ENCODE results near the gene ACAP2. TPM values are rescaled to one million over a fixed set of nuclear protein-coding genes. Genes with fewer than 3 reads are reported as not detected.

The ACAP2 gene
- polyA plus RNA-seq, 3 donors, result 41.5 to 96.5 (median 71.6) TPM

- DNase-seq, result no peak
- intact Hi-C loops (cut with micrococcal nuclease), result no loop called here
- Histone ChIP-seq H3K4me2 (replicated peaks; ENCODE audit: extremely low read depth, low read length, poor library complexity, severe bottlenecking) (no peak overlapping the region), H3K4me3 (replicated peaks in 1 of 3; ENCODE audit: low read depth in 2 of 3, low read length in 3 of 3) (no peak overlapping the region), H3K79me2 (ENCODE audit: insufficient read depth, low read length) (no peaks in the 10 kb centered on the region), H3K4me1 (ENCODE audit: control insufficient read depth in 1 of 2, insufficient read depth in 2 of 2, low read length in 2 of 2) (peaks cover 12 to 19% of the 10 kb centered on the region in 2 donors), H3K9me3 (replicated peaks in 1 of 2; ENCODE audit: control insufficient read depth in 1 of 2, insufficient read depth in 1 of 2, low read length in 2 of 2) (no peaks in the 10 kb centered on the region), H2AFZ (ENCODE audit: insufficient read depth, low read depth, low read length, poor library complexity, severe bottlenecking) (no peak overlapping the region), H3K27me3 (ENCODE audit: control insufficient read depth in 2 of 2, insufficient read depth in 2 of 2, low read length in 2 of 2) (no peaks in the 10 kb centered on the region), H3K36me3 (replicated peaks in 1 of 2; ENCODE audit: control insufficient read depth in 1 of 2, insufficient read depth in 2 of 2, low read length in 2 of 2) (no peaks in the 10 kb centered on the region), H4K20me1 (ENCODE audit: insufficient read depth, low read length) (no peaks in the 10 kb centered on the region), H3K27ac (ENCODE audit: low read depth in 1 of 2, low read length in 2 of 2) (no peak overlapping the region), H3K9ac (ENCODE audit: insufficient read depth, low read length, poor library complexity, severe bottlenecking) (no peak overlapping the region)
- H3K9me3 Mint-ChIP-seq, result no peaks in the 10 kb centered on the region
- peaks cover 0 to 2% (median 0%) of the 10 kb centered on the region in 3 donors for H3K27me3 Mint-ChIP-seq (ENCODE audit: low read depth in 3 of 3)
- WGBS (ENCODE audit: insufficient coverage), result no CpG with 5 or more reads among the region's 2 CpGs
- peaks cover 16% of the 10 kb centered on the region for H3K4me1 Mint-ChIP-seq
- no peak overlapping the region for H3K27ac Mint-ChIP-seq
- H3K4me3 Mint-ChIP-seq, result no peak overlapping the region
- no peaks in the 10 kb centered on the region for H3K36me3 Mint-ChIP-seq
- TF ChIP-seq CTCF (IDR thresholded peaks at IDR 0.05), result no peak
Observed at GRCh38 chr3:195460091-195460713, 17.4 kb upstream of the ACAP2 start.

GRCh38 chr3:195458316-195458717, 15.5 kb upstream of the ACAP2 start:
- H3K4me2 ChIP-seq (replicated peaks; ENCODE audit: extremely low read depth, low read length, poor library complexity, severe bottlenecking), result peak overlapping the region; percentile 46
- no peaks in the 10 kb centered on the region for H4K20me1 ChIP-seq (ENCODE audit: insufficient read depth, low read length)
- H3K4me1 Mint-ChIP-seq, result peaks cover 22% of the 10 kb centered on the region
- peak overlapping the region; percentile 40 for H3K9ac ChIP-seq (ENCODE audit: insufficient read depth, low read length, poor library complexity, severe bottlenecking)
- intact Hi-C loops (cut with micrococcal nuclease), result no loop called here
- H3K27ac Mint-ChIP-seq, result peak overlapping the region; percentile 72 to 88 (median 78)
- H3K9me3 Mint-ChIP-seq, result no peaks in the 10 kb centered on the region
- peak; percentile 44 to 58 (median 58) for DNase-seq
- H3K9me3 ChIP-seq (replicated peaks in 1 of 2; ENCODE audit: control insufficient read depth in 1 of 2, insufficient read depth in 1 of 2, low read length in 2 of 2), result no peaks in the 10 kb centered on the region
- H3K36me3 Mint-ChIP-seq, result no peaks in the 10 kb centered on the region
- H3K27ac ChIP-seq (ENCODE audit: low read depth in 1 of 2, low read length in 2 of 2), result peak overlapping the region in 1 of 2 donors; percentile 70
- peak overlapping the region; percentile 25 for H2AFZ ChIP-seq (ENCODE audit: insufficient read depth, low read depth, low read length, poor library complexity, severe bottlenecking)
- H3K4me3 ChIP-seq (replicated peaks in 1 of 3; ENCODE audit: low read depth in 2 of 3, low read length in 3 of 3), result peak overlapping the region in 1 of 3 experiments; percentile 41
- H3K4me3 Mint-ChIP-seq, result peak overlapping the region; percentile 6 to 67
- H3K27me3 ChIP-seq (ENCODE audit: control insufficient read depth in 2 of 2, insufficient read depth in 2 of 2, low read length in 2 of 2), result no peaks in the 10 kb centered on the region
- H3K27me3 Mint-ChIP-seq (ENCODE audit: low read depth in 3 of 3), result peaks cover 0 to 3% (median 2%) of the 10 kb centered on the region in 3 donors
- no CpG with 5 or more reads among the region's 2 CpGs for WGBS (ENCODE audit: insufficient coverage)
- H3K4me1 ChIP-seq (ENCODE audit: control insufficient read depth in 1 of 2, insufficient read depth in 2 of 2, low read length in 2 of 2), result peaks cover 12 to 19% of the 10 kb centered on the region in 2 donors
- no peaks in the 10 kb centered on the region for H3K79me2 ChIP-seq (ENCODE audit: insufficient read depth, low read length)
- no peaks in the 10 kb centered on the region for H3K36me3 ChIP-seq (replicated peaks in 1 of 2; ENCODE audit: control insufficient read depth in 1 of 2, insufficient read depth in 2 of 2, low read length in 2 of 2)
- TF ChIP-seq CTCF (IDR thresholded peaks at IDR 0.05), result no peak
